GM18520 (cell line): ENCODE measurements around the gene FURIN.
"Not testable (repeated sequence)": the region's sequence is repeated elsewhere in the genome, so short reads cannot be mapped to it uniquely, and the experiment has no call there.

Source experiments
- ATAC-seq: cut with Tn5 transposase; IDR thresholded peaks from one replicate; pipeline ENCODE4 v1.9.1; 2021; ENCODE audit not compliant: unreplicated experiment

FURIN gene

GRCh38 chr15:90840954-90841353, 27.4 kb upstream of the FURIN start:
- ATAC-seq, result no peak

- no peak for ATAC-seq
Measured at GRCh38 chr15:90844696-90845095, 23.7 kb upstream of the FURIN start.

DNA sequence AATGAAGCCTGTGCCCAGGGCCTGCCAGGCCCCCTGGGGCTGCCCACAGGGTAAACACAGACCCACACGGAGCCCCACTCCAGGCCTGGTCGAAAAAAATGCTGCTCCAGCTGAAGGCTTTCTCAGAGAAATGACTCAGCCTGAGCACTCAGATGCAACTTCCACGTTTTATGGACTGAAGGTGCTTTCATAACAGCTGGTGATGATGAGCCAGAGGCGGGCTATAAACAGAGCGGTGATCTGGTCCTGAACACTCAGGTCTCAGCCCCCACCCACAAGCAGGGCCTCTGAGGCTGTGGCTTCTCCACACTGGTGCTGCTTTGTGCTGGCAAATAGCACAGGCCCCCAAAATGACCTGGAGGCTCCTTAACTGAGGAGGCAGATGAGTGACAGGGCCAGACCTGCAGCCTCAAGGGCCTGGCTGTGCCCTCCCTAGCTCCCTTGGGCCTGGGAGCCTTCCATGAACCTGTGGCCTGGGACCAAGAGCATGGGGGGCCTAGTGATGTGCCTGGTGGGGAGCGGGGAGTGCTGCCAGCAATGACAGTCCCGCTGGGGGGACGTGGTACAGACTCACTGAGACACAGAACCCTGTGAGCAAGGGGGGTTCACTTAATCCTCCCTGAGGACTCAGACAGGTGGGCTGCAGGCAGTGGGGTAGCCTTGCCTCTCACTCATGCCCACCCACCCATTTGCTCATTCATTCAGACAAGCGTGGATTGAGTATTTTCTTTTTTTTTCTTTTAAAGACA, 23.0 kb upstream of the FURIN start:
- ATAC-seq, result peak; percentile 38

DNA sequence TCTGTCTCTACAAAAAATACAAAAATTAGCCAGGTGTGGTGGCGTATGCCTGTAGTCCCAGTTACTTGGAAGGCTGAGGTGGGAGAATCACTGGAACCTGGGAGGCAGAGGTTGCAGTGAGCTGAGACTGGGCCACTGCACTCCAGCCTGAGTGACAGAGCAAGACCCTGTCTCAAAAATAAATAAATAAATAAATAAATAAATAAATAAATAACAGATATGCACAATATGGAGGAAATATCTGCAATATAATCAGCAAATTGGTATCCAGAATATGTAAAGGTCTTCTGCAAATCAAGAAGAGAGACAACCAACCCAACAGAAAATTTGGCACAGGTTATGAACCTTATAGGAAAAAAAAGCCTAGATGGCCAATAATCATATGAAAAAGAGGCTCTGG, 19.0 kb upstream of the FURIN start:
- ATAC-seq, result not testable (repeated sequence)

DNA sequence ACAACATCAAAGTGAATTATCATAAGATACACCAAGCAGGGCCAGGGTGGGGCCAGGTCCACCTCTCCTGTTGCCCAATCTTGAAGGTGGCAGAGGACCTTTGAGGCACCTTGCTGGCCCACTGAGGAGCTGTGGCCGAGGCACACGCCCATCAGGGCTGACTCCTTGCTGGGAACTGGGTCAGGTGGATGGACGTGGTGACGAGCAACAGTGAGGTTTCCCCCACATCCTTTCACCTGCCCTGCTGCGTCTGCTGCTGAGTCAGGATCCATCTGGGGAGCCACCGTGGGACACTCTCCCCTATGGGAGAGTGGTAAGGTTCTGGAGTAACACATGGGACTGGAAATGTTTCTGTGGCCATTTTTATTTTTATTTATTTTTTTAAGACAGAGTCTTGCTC, 17.3 kb upstream of the FURIN start:
- ATAC-seq, result no peak

- ATAC-seq, result no peak
Measured at GRCh38 chr15:90851940-90852339, 16.4 kb upstream of the FURIN start.

- ATAC-seq, result no peak
Measured at GRCh38 chr15:90855139-90855538, 13.2 kb upstream of the FURIN start.

DNA sequence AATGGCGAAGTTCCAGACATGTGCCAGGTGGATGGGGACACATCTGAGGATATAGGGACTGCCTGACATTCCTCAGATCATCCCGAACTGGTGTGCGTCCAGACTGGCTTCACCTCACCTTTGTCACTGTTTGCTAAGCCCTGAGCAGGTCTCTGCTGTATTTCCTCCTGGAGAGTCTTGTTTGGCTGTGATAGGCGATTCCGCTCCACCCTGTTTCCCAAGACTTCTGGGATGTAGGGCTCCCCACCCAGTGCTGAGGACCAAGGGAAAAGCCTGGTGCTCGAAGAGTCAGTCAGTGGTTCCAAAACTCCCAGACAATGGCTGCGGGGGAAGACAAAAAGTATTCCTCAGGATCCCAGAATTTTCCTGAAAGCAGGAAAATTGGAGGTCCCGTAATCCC, 11.1 kb upstream of the FURIN start:
- ATAC-seq, result no peak

- ATAC-seq, result no peak
Measured at GRCh38 chr15:90857883-90858443, 10.4 kb upstream of the FURIN start.

DNA sequence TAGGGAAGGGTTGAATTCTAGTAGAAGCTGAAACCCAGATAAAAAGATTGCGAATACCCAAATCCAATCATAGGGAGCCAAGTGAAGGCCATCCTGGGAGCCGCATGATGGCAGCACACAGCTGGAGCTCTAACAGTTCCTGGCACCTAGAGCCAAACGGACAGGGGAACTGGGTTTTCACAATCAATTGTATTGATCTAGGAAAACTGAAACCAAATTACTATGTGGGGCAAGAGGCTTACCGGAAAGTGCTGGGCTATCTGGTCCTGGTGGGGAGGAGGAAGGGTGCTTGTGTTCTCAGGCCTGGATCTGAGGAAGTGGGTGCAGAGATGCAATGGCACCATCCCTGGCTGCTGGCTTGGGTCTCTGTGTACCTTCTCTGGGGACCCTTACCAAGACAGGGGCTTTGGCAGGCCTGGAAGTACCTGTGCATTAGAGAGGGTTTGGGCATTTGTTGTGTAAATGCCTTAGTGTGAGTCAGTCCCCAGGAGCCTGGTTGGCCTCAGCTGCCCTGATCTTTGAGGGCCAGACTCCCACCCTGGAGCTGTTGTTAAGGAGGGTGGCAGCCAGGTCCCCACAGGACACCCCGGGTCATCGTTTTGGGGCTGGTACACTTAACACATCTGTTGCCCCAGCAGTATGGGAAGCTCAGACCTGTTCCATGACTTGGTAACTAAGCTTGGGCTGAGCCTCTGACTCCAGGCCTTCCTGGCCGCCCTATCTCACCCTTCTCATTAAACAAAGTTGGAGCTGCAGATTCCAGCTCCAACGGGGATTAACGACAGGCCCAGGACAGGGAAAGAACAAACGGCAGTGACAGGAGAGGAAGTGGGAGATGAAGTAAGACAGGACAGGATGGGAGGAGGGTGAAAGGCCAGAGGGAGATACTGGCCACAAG, 8.9 kb upstream of the FURIN start:
- no peak for ATAC-seq

DNA sequence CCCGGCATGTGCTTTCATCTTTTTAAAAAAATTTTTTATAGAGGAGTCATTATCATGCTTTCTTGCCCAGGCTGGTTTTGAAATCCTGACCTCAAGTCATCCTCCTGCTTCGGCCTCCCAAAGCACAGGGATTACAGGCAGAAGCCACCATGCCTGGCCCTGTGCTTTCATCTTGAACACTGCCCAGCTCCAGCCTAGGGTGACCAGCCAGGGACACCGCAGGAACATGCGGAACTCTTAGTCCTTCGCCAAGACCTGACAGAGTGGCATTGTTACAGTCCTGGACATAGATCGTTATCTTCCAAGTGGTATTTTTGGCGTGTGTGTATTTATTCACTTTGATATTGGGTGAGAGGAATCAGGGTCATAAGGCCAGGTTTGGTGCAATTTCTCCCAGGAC, 7.9 kb upstream of the FURIN start:
- ATAC-seq, result no peak

DNA sequence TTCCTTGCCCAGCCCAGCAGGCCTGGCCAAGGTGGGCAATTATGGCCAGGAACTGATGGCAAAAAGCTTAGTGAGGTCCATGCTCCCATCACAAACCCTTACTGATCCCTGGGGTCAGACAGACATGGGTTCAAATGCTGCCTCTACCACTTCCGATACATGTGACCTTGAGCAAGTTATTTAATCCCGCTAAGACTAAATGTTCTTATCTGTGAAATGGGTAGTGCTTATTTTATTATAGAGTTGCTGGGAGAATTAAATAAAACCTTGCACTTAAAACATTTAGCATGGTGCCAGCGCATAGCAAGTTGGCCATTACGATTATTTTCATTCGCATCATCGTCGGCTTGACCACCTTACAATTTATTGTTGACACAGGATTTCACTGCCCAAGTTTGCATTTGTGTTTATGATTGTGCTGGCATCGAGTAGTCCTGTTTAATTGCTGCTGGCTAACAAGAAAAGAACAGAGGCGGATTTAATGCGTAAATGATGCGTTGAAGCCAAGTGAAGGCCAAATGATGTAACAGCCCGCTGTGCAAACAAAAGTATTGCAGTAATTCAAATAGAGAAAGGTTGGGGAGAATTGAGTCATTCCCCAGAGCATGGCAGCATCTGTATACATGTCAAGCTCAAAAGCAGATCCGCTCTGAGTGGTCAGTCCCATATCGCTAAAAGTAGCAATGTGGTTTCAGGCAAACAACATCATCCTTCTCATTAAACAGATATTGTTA, 7.3 kb upstream of the FURIN start:
- ATAC-seq, result no peak

DNA sequence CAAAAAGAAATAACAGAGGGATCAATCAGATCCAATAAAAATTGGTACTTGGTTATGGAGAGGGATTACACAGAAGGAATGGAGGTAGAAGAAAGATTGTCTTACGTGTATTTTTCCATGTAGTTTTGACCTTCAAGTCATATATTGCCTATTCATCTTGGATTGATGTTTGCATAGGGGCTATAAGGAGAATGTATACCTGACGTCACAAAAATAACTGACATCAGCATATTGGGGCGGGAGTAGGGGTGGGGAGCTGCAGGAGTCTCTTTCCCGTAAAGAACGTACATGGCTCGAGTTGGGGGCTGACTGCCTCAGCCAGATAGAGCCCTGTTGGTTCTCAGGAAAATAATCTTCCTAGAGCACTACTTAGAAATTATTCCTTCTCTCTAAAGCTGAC, 5.9 kb upstream of the FURIN start:
- no peak for ATAC-seq

DNA sequence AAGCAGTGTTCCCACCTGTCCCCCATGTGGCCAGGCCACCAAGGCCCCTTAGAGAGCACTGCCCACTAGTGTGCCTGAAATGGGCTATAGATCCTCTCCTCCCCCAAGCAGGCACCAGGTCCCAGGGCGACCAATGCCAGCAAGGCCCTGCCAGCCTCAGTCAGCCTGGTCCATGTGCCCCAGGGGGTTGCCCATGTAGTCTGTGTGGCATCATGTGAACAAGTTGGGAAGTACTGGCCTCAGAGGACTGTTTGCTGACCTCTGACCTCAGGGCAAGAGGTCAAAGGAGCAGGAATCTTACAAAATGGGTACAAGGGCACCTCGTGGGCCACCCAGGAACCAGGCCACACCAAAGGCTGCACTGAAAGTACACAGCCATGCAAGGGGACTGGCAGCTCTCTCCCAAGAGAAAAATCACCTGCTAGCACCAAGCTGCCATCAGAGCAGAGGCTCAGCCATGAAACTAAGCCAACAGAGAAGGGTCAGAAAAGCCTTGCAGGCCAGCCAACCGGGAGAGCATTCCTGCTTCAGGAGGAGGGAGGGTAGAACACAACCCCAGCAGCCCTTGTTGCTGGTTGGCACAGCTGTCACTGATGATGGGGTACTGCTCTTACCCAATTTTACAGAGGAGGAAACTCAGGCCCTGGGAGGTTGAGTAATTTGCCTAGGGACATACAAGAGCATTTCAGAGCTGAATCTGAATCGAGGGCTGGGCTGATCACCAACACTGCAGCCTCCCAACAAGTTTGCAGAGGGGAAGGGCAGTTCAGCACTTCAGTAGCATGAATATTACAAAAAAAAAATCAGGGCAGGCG, 5.2 kb upstream of the FURIN start:
- ATAC-seq, result no peak

GRCh38 chr15:90863987-90864386, 4.4 kb upstream of the FURIN start:
- ATAC-seq, result no peak

DNA sequence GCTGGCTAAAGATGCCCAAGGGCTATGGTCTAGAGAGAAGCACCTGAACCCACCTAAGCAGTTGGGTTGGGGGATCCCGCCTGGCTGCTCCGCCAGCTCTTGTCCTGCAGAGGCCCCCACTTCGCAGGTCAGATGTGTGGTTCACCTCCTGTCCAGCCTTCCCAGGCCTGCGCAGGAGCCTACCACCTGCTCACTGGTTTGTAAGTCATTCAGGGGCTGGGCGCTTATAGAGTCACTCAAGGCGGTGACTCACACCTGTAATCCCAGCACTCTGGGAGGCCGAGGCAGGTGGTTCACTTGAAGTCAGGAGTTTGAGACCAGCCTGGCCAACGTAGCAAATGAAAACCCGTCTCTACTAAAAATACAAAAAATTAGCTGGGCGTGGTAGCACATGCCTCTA, 3.9 kb upstream of the FURIN start:
- no peak for ATAC-seq

- ATAC-seq, result no peak
Measured at GRCh38 chr15:90865702-90866101, 2.7 kb upstream of the FURIN start.

- no peak for ATAC-seq
Measured at GRCh38 chr15:90866161-90866715, 2.1 kb upstream of the FURIN start.

DNA sequence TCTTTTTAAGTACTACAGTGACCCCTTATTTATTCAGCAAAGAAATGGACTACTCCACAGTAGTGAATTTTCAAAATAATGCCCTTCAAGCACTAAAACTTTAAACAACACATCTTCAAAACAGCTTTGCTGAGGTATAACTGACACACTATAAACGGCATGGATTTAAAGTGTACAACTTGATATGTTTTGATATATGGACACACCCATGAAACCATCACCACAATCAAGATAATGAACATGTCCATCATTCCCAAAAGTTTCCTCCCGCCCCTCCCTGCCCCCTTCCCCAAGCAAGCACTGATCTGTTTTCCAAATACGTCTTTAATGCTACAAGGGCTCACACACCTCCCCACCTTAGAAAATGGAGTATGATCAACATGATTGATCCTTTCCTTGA, 1.6 kb upstream of the FURIN start:
- ATAC-seq, result no peak

DNA sequence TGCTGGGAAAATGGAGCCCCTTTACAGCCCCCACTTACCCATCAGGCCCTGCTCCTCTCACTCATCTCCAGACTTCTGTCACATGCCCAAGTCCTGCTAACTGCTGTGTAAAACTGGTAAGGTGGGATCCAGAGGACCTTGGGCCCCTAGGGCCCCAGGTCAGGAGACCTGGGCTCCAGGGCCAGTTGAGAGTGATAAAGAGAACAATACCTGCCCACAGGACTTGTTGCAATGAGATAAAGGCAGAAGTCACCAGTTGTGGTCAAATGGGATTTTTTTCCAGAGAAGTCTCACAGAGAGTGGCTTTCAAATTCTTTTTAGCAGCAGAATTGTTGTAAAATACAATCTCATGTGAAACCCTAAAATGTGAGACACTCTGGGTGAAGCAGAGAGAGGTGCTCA, 753 bp downstream of the FURIN start:
- no peak for ATAC-seq
